HepG2 (cell line): ENCODE measurements around the gene ENTPD5. TPM values are rescaled to one million over a fixed set of nuclear protein-coding genes. Genes with fewer than 3 reads are reported as not detected.

Source experiments
- ATAC-seq: fragments of 200-7000 bp; cut with Tn5 transposase; 3 replicates; pipeline ENCODE4 v1.9.1; 2020; ENCODE audit warnings: mild to moderate bottlenecking, moderate library complexity
- BruUV-seq: library from RNA; stranded (reverse); fragments of 400-500 nt; replicated peaks from 2 replicates; lab custom pipeline; 2021; lab: Mats Ljungman, UMichigan
- CTCF ChIA-PET: fragments of 300-600 bp; formaldehyde crosslinking; extraction: SDS; loops from one replicate; lab custom pipeline; 2021; ENCODE audit warnings: low total read pairs, inconsistent platforms, low intra/inter-chr PET ratio; lab: Yijun Ruan, JAX
- POLR2A ChIA-PET: fragments of 350-600 bp; sonication (Branson Sonifier 250); formaldehyde crosslinking; loops from one replicate; lab custom pipeline; 2020; ENCODE audit warnings: antibody characterized with exemption, inconsistent platforms; lab: Yijun Ruan, JAX
- DNase-seq: peaks from one replicate; pipeline ENCODE4 v3.0.0-alpha.2; 2015; ENCODE audit warnings: low spot score
- FAIRE-seq: peaks from 3 replicates; lab custom pipeline; 2011; peaks lifted over from hg19 to GRCh38; lab: Jason Lieb, UNC
- H2AFZ ChIP-seq: one replicate; pipeline ENCODE4 v1.6.1; 2011; ENCODE audit warnings: low read length, inconsistent platforms
- H3K27ac ChIP-seq: fragments of 300-600 bp; 3 replicates; pipeline ENCODE4 v1.8.0; 2011; ENCODE audit warnings: mixed run types, mild to moderate bottlenecking, mixed read lengths, low read length, inconsistent platforms; ENCODE audit not compliant: insufficient read depth; ENCODE audit errors: extremely low read length
- H3K27me3 ChIP-seq, 2 experiments: fragments of 200-600 bp in 1 of 2; 2 replicates in 1 of 2; 3 replicates in 1 of 2; pipeline versions ENCODE4 v1.6.0 to v1.8.0; 2011; ENCODE audit warnings: low read length in 2 of 2, mild to moderate bottlenecking in 2 of 2, moderate library complexity in 2 of 2, inconsistent platforms in 1 of 2; ENCODE audit not compliant: insufficient read depth in 2 of 2, control insufficient read depth in 1 of 2
- H3K36me3 ChIP-seq, 2 experiments: fragments of 200-600 bp in 1 of 2; replicated peaks in 1 of 2; 2 replicates in 1 of 2; 3 replicates in 1 of 2; pipeline versions ENCODE4 v1.5.1 to v1.8.0; 2011; ENCODE audit warnings: low read length in 2 of 2, inconsistent platforms in 1 of 2; ENCODE audit not compliant: insufficient read depth in 2 of 2, control insufficient read depth in 1 of 2
- H3K4me1 ChIP-seq: 2 replicates; pipeline ENCODE4 v1.5.1; 2012; ENCODE audit warnings: low read length, inconsistent platforms; ENCODE audit not compliant: insufficient read depth
- H3K4me2 ChIP-seq: 2 replicates; pipeline ENCODE4 v1.6.0; 2011; ENCODE audit warnings: low read depth, low read length, inconsistent platforms
- H3K4me3 ChIP-seq, 3 experiments: fragments of 200-600 bp in 1 of 3; sonication (generic), shearing (Covaris generic) in 1 of 3; replicated peaks in 1 of 3; 2 replicates each; pipeline ENCODE4 v1.5.1; 2011 to 2016; ENCODE audit warnings: low read length in 3 of 3, inconsistent platforms in 2 of 3, low read depth in 2 of 3, mild to moderate bottlenecking in 2 of 3, control low read depth in 1 of 3, mixed read lengths in 1 of 3; ENCODE audit not compliant: insufficient read depth in 1 of 3
- H3K79me2 ChIP-seq: one replicate; pipeline ENCODE4 v1.6.1; 2011; ENCODE audit warnings: low read length, inconsistent platforms; ENCODE audit not compliant: insufficient read depth
- H3K9ac ChIP-seq: 2 replicates; pipeline ENCODE4 v1.6.0; 2011; ENCODE audit warnings: mild to moderate bottlenecking, low read depth, low read length, inconsistent platforms; ENCODE audit not compliant: insufficient read depth
- H3K9me3 ChIP-seq: 2 replicates; pipeline ENCODE4 v1.5.1; 2012; ENCODE audit warnings: mild to moderate bottlenecking, low read length
- H4K20me1 ChIP-seq: 2 replicates; pipeline ENCODE4 v1.6.0; 2011; ENCODE audit warnings: inconsistent platforms, mild to moderate bottlenecking, low read length, moderate library complexity; ENCODE audit not compliant: insufficient read depth
- CBX2 ChIP-seq, 2 experiments: fragments of 200-600 bp in 1 of 2; sonication (generic); formaldehyde crosslinking in 1 of 2; IDR thresholded peaks; 2 replicates each; pipeline versions ENCODE4 v1.7.0 to v1.8.1; 2018 to 2022; ENCODE audit warnings: low read depth in 2 of 2, low read length in 1 of 2, mild to moderate bottlenecking in 1 of 2, missing genetic modification reagents in 1 of 2
- MBNL3 ChIP-seq: fragments of 250-450 bp; sonication (Bioruptor Pico); conservative IDR thresholded peaks from 2 replicates; pipeline ENCODE4 v1.8.0; 2022; ENCODE audit warnings: mild to moderate bottlenecking, inconsistent platforms
- MIER3 ChIP-seq: IDR thresholded peaks from 2 replicates; pipeline ENCODE4 v1.6.1; 2016; ENCODE audit warnings: missing compliant biosample characterization, borderline replicate concordance
- ZNF12 ChIP-seq: sonication (generic); formaldehyde crosslinking; IDR thresholded peaks from 2 replicates; pipeline ENCODE4 v1.5.0; 2020; ENCODE audit warnings: missing genetic modification reagents
- ZNF253 ChIP-seq: sonication (generic); formaldehyde crosslinking; IDR thresholded peaks from 2 replicates; pipeline ENCODE4 v1.8.0; 2022; ENCODE audit warnings: mild to moderate bottlenecking, missing genetic modification reagents, borderline replicate concordance
- ZNF629 ChIP-seq: sonication (generic); formaldehyde crosslinking; conservative IDR thresholded peaks from 2 replicates; pipeline ENCODE4 v1.5.0; 2020; ENCODE audit warnings: missing genetic modification reagents
- ZZZ3 ChIP-seq: sonication (generic); formaldehyde crosslinking; IDR thresholded peaks from 2 replicates; pipeline ENCODE4 v1.4.0; 2020; ENCODE audit warnings: missing genetic modification reagents, mild to moderate bottlenecking, borderline replicate concordance
- WGBS: methylation state at CpG from one replicate; pipeline ENCODE4 v1.1.6; 2017; ENCODE audit warnings: low lambda C conversion rate; 5-methylcytosine and 5-hydroxymethylcytosine counted together
- in situ Hi-C: cut with HindIII; loops from 2 replicates; pipeline ENCODE4 v1.10.0; 2017; ENCODE audit warnings: low pct_unique_long_range_greater_than_20kb; ENCODE audit not compliant: extremely low pct_ligation_motif_present
- intact Hi-C: fragments of 100-400 bp; cut with micrococcal nuclease; formaldehyde crosslinking; loops from one replicate; pipeline ENCODE4 v1.10.0; 2022; ENCODE audit not compliant: unreplicated experiment
- polyA plus RNA-seq, 8 experiments: library from polyadenylated mRNA; depleted of rRNA in 3 of 8; stranded (reverse) in 7 of 8; unstranded in 1 of 8; fragments of >200 nt; fragmentation: Illumina TruSeq in 4 of 8; extraction: Trizol in 4 of 8; gene quantifications; 2 replicates each; pipeline versions ENCODE4 v1.2.1 to v1.2.3, GENCODE V29; 2011 to 2016; ENCODE audit warnings: low read depth in 4 of 8, missing spikeins in 1 of 8, mixed read lengths in 1 of 8; ENCODE audit not compliant: insufficient read depth in 1 of 8
- total RNA-seq, 5 experiments: library from RNA; depleted of rRNA; stranded (reverse); fragments of >200 nt; fragmentation: Illumina TruSeq; extraction: Trizol; gene quantifications; 2 replicates each; pipeline ENCODE4 v1.2.3, GENCODE V29; 2016; ENCODE audit warnings: low read depth in 1 of 5
- TF ChIP-seq, protein P1 (sequence below): sonication (generic); formaldehyde crosslinking; IDR thresholded peaks from 2 replicates; pipeline ENCODE4 v1.4.0; 2020; ENCODE audit warnings: missing genetic modification reagents
- TF ChIP-seq, protein P2 (sequence below): sonication (generic); formaldehyde crosslinking; IDR thresholded peaks from 2 replicates; pipeline ENCODE4 v1.4.0; 2020; ENCODE audit warnings: missing genetic modification reagents, borderline replicate concordance

ENTPD5 gene
- total and polyA plus RNA-seq, 2 of the 13 experiments (the other 11 are each of a cell fraction or from before 2014, with no cell fraction given): 33.8 to 43.3 TPM

DNA sequence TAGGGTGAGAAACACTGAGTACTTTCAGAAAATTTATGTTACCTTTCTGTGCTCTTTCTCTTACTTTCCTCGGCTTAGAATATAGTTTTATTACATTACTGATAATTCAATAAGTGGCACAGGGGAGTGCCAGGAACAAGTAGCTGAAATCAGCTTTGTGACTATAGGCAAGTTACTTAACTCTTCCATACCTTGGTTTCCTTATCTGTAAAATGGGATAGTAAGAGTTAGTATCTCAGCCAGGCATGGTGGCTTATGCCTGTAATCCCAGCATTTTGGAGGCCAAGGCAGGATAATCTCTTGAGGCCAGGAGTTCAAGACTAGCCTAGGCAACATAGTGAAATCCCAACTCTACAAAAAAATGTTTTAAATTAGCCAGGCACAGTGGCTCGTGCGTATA, 15.5 kb upstream of the ENTPD5 start:
- Histone ChIP-seq H3K27ac (no peak overlapping the region), H3K4me1 (no peaks in the 10 kb centered on the region), H3K36me3 (no peaks in the 10 kb centered on the region), H3K9me3 (no peaks in the 10 kb centered on the region), H2AFZ (no peak overlapping the region), H3K79me2 (no peaks in the 10 kb centered on the region)
- BruUV-seq: no TSS peak
- intact Hi-C loops: no loop called here
- DNase-seq: no peak
- no peak for ATAC-seq
- TF ChIP-seq CBX2 (IDR thresholded peaks at IDR 0.05; ENCODE audit: low read depth, low read length) (no peak), CBX2 (CRISPR knock-in tag; IDR thresholded peaks at IDR 0.05; ENCODE audit: low read depth) (no peak), ZNF629 (CRISPR knock-in tag) (peak; percentile 58)
- TF ChIP-seq, all 625 proteins: peak for 1
- Histone ChIP-seq H3K4me2 (no peak overlapping the region), H3K9ac (no peak overlapping the region), H3K27me3 (no peaks in the 10 kb centered on the region), H3K4me3 (no peak overlapping the region), H4K20me1 (no peaks in the 10 kb centered on the region)
- CTCF ChIA-PET: no interaction called here
- in situ Hi-C loops: loop anchor here (25.0 kb wide), 1 partner anchor 297 kb away; no protein-coding TSS in a partner anchor
- FAIRE-seq: no peak
- WGBS: 91% methylated on average over 3 of the region's 3 CpGs
- POLR2A ChIA-PET: no interaction called here

DNA sequence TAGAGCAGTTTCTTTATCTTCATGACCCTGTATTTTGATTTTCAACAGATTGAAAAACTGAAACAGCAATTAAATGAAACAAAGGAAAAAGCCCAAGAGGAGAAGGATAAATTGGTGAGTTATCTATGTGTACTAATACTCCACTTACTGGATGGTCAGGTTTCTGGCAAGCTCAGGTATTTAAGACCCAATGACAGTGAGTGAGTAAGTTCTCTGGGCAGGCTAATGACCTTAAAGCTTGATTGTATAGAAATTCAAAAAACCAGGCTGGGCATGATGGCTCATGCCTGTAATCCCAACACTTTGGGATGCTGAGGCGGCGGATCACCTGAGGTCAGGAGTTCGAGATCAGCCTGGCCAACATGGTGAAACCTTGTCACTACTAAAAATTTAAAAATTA, 10.0 kb upstream of the ENTPD5 start:
- POLR2A ChIA-PET: no interaction called here
- intact Hi-C loops (no loop called here), in situ Hi-C loops (loop anchor here (25.0 kb wide), 1 partner anchor 292 kb away; no protein-coding TSS in a partner anchor)
- no peak for DNase-seq
- no peak for FAIRE-seq
- Histone ChIP-seq H3K9me3 (no peaks in the 10 kb centered on the region), H3K36me3 (no peaks in the 10 kb centered on the region), H4K20me1 (no peaks in the 10 kb centered on the region), H3K4me3 (no peak overlapping the region), H3K4me2 (no peak overlapping the region), H3K27me3 (no peaks in the 10 kb centered on the region), H2AFZ (no peak overlapping the region), H3K9ac (no peak overlapping the region), H3K27ac (no peak overlapping the region), H3K4me1 (peaks cover 19% of the 10 kb centered on the region), H3K79me2 (no peaks in the 10 kb centered on the region)
- CTCF ChIA-PET: no interaction called here
- no TSS peak for BruUV-seq
- 96% methylated on average over 3 of the region's 3 CpGs for WGBS
- ATAC-seq: no peak
- TF ChIP-seq MBNL3 (CRISPR knock-in tag) (no peak), ZNF253 (CRISPR knock-in tag) (no peak), MIER3 (CRISPR knock-in tag) (no peak), ZZZ3 (CRISPR knock-in tag) (no peak), ZNF12 (CRISPR knock-in tag) (no peak)
- TF ChIP-seq, protein P1, sequence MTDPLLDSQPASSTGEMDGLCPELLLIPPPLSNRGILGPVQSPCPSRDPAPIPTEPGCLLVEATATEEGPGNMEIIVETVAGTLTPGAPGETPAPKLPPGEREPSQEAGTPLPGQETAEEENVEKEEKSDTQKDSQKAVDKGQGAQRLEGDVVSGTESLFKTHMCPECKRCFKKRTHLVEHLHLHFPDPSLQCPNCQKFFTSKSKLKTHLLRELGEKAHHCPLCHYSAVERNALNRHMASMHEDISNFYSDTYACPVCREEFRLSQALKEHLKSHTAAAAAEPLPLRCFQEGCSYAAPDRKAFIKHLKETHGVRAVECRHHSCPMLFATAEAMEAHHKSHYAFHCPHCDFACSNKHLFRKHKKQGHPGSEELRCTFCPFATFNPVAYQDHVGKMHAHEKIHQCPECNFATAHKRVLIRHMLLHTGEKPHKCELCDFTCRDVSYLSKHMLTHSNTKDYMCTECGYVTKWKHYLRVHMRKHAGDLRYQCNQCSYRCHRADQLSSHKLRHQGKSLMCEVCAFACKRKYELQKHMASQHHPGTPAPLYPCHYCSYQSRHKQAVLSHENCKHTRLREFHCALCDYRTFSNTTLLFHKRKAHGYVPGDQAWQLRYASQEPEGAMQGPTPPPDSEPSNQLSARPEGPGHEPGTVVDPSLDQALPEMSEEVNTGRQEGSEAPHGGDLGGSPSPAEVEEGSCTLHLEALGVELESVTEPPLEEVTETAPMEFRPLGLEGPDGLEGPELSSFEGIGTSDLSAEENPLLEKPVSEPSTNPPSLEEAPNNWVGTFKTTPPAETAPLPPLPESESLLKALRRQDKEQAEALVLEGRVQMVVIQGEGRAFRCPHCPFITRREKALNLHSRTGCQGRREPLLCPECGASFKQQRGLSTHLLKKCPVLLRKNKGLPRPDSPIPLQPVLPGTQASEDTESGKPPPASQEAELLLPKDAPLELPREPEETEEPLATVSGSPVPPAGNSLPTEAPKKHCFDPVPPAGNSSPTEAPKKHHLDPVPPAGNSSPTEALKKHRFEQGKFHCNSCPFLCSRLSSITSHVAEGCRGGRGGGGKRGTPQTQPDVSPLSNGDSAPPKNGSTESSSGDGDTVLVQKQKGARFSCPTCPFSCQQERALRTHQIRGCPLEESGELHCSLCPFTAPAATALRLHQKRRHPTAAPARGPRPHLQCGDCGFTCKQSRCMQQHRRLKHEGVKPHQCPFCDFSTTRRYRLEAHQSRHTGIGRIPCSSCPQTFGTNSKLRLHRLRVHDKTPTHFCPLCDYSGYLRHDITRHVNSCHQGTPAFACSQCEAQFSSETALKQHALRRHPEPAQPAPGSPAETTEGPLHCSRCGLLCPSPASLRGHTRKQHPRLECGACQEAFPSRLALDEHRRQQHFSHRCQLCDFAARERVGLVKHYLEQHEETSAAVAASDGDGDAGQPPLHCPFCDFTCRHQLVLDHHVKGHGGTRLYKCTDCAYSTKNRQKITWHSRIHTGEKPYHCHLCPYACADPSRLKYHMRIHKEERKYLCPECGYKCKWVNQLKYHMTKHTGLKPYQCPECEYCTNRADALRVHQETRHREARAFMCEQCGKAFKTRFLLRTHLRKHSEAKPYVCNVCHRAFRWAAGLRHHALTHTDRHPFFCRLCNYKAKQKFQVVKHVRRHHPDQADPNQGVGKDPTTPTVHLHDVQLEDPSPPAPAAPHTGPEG (CRISPR knock-in tag): no peak
- TF ChIP-seq, protein P2, sequence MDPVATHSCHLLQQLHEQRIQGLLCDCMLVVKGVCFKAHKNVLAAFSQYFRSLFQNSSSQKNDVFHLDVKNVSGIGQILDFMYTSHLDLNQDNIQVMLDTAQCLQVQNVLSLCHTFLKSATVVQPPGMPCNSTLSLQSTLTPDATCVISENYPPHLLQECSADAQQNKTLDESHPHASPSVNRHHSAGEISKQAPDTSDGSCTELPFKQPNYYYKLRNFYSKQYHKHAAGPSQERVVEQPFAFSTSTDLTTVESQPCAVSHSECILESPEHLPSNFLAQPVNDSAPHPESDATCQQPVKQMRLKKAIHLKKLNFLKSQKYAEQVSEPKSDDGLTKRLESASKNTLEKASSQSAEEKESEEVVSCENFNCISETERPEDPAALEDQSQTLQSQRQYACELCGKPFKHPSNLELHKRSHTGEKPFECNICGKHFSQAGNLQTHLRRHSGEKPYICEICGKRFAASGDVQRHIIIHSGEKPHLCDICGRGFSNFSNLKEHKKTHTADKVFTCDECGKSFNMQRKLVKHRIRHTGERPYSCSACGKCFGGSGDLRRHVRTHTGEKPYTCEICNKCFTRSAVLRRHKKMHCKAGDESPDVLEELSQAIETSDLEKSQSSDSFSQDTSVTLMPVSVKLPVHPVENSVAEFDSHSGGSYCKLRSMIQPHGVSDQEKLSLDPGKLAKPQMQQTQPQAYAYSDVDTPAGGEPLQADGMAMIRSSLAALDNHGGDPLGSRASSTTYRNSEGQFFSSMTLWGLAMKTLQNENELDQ (CRISPR knock-in tag): no peak
